ENCODE data around the gene LRIG2.

DNA sequence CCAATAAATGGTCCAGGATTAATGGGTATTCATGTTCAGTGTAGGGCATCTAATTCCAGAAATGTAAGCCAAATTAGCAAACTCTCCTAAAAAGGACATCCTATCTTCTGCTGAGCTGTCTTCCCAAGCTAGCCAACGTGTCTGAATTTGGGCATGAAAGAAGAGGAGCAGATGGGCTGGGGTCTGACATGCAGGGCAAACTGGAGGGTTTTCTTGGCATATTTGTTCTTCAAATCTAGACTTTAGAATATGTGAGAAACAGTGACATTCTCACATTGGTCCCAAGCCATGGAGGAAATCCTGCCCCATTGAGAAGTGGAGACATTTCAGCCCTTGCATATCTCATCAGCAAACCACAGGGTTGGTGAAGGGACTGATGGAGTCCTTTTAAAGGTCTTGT lies 67.2 kb downstream of the LRIG2 start:
- TF ChIP-seq, protein P1, sequence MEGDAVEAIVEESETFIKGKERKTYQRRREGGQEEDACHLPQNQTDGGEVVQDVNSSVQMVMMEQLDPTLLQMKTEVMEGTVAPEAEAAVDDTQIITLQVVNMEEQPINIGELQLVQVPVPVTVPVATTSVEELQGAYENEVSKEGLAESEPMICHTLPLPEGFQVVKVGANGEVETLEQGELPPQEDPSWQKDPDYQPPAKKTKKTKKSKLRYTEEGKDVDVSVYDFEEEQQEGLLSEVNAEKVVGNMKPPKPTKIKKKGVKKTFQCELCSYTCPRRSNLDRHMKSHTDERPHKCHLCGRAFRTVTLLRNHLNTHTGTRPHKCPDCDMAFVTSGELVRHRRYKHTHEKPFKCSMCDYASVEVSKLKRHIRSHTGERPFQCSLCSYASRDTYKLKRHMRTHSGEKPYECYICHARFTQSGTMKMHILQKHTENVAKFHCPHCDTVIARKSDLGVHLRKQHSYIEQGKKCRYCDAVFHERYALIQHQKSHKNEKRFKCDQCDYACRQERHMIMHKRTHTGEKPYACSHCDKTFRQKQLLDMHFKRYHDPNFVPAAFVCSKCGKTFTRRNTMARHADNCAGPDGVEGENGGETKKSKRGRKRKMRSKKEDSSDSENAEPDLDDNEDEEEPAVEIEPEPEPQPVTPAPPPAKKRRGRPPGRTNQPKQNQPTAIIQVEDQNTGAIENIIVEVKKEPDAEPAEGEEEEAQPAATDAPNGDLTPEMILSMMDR (IDR thresholded peaks at IDR 0.05; ENCODE audit: low read depth, low read length, missing input control) = no peak
- TF ChIP-seq, protein P2, sequence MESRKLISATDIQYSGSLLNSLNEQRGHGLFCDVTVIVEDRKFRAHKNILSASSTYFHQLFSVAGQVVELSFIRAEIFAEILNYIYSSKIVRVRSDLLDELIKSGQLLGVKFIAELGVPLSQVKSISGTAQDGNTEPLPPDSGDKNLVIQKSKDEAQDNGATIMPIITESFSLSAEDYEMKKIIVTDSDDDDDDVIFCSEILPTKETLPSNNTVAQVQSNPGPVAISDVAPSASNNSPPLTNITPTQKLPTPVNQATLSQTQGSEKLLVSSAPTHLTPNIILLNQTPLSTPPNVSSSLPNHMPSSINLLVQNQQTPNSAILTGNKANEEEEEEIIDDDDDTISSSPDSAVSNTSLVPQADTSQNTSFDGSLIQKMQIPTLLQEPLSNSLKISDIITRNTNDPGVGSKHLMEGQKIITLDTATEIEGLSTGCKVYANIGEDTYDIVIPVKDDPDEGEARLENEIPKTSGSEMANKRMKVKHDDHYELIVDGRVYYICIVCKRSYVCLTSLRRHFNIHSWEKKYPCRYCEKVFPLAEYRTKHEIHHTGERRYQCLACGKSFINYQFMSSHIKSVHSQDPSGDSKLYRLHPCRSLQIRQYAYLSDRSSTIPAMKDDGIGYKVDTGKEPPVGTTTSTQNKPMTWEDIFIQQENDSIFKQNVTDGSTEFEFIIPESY (IDR thresholded peaks at IDR 0.05) = no peak
